GM12873 (cell line): Measurements from ENCODE around the gene NCKAP5.

Experiments
- TF ChIP-seq, protein P1 (sequence below): IDR thresholded peaks from 2 replicates; pipeline ENCODE4 v1.5.1; 2012; ENCODE audit warnings: low read depth, mild to moderate bottlenecking, moderate library complexity, low read length, control low read depth; ENCODE audit not compliant: insufficient read depth; ENCODE audit errors: missing control alignments

Gene NCKAP5

DNA sequence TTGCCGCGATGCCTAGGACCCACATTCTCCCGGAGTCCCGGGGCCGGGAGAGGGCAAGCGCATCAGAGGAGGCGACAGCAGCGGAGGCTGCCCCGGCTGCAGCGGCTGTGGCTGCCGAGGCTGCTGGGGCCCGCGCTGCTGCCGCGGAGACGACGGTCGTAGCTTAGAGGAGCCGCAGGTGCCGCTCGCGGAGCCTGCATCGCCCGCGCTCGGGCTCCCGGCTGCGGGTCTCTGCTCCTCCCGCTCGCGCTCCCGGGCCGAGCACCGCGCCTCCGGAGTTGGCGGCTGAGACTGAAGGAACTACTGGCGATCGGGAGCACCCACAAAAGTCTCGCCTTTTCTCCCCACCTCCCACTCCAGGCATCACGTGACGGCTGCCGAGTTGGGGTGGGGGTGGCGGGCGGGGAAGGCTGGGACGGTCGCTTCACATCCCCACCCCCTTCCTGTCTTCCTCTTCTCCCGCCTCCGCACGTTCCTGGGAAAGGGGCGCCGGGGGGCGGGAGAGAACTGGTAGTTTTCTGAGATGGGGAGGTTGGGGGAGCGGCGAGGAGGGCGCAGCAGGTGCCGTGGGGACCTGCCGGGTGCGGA is 898.3 kb downstream of the NCKAP5 start, which contains the start of gene LYPD1:
LYPD1 (minus strand) TSS at position 298 of the 588 bp plus-strand sequence; CDS start at position 25, 273 bp downstream.
- TF ChIP-seq, protein P1, sequence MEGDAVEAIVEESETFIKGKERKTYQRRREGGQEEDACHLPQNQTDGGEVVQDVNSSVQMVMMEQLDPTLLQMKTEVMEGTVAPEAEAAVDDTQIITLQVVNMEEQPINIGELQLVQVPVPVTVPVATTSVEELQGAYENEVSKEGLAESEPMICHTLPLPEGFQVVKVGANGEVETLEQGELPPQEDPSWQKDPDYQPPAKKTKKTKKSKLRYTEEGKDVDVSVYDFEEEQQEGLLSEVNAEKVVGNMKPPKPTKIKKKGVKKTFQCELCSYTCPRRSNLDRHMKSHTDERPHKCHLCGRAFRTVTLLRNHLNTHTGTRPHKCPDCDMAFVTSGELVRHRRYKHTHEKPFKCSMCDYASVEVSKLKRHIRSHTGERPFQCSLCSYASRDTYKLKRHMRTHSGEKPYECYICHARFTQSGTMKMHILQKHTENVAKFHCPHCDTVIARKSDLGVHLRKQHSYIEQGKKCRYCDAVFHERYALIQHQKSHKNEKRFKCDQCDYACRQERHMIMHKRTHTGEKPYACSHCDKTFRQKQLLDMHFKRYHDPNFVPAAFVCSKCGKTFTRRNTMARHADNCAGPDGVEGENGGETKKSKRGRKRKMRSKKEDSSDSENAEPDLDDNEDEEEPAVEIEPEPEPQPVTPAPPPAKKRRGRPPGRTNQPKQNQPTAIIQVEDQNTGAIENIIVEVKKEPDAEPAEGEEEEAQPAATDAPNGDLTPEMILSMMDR: no peak

DNA sequence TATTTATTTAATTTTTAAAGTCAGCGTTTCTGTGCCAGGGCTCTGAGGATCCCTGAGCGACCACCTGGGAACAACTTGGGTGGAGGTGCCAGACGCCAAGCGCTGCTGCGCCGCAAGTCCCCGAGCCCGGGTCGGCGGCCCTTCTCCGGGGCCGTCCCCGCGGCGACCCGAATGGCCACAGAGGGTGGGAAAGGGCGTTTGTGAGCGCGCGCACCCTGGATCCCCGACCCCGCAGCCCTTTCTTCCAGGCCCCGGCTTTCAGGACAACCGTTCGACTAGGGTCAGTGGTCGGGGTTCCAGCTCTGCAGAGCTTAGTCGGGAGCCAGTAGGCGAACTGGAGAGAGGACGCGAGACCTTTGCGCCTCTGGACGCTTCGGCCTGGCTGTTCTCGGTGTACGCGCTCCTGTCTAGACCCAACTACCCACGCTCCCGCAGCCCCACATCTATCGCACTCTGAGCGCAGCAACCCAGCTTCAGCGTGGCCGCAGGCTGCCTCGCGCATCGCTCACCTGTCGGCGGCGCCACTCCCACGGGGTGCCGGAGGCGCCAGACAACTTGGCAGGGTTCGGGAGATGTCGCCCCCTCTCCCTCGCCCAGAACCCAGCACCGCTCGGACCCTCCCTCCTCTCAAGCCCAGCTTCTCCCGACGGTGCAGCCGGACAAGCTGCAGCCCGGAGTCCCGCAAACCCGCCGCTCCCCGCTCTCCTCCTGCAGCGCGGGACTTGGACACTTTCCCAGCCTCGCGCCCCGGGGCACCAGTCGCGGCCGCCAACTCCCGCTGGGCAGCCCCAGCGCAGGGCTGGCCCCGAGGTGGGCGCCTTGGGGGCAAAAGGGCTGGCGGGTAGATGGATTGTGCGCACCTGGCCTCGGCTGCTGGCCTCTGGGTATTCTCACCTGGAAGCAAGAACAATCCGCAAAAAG is 899.0 kb downstream of the NCKAP5 start:
- TF ChIP-seq, protein P1: no peak

DNA sequence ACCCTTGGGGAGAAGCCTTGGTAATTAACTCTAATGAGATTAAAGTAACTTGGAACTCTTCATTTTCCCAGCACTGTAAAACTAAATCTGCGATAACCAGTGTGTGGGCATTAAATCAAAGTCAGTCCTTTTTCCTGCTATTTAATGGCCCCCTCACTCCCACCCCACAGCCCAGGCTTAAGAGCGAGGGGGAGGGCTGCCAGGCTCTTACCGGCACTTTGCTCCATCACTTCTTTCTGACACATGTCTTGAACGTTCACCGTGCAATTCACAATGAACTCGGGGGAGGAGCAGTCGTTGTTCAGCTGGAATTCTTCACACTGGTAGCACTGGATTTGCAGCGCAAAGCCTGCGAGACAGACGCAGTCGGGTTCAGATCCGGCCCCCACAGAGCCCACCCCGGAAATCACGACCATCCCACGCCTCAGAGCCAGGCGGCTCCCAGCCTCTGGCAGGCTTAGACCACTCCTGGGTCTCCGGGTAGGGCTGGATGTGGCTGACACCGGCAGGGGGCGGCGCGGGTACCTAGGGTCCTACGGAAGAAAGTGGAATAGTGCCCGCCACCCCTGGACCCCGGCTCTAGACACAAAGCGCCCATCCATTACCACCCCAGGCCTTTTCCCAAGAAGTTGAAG is 900.0 kb downstream of the NCKAP5 start:
- TF ChIP-seq, protein P1: no peak

DNA sequence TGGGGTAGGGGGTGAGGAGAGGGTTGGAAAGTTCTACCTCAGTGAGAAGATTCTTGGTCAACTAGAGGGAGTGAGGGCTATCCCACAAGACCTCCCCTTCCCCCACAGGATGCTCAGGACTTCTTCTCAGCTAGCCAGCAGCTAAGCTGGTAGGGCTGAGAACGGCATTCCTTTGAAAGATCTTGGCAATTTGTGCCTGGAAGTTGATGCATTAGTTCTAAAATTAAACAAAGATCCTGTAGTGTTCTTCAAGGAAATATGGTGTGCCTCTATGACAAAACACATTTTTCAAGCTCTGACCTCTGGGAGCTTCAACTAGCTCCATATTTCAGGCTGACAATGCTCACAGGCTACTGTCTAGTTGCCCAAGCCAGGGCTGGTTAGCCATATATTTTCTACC is 900.6 kb downstream of the NCKAP5 start:
- TF ChIP-seq, protein P1: no peak

DNA sequence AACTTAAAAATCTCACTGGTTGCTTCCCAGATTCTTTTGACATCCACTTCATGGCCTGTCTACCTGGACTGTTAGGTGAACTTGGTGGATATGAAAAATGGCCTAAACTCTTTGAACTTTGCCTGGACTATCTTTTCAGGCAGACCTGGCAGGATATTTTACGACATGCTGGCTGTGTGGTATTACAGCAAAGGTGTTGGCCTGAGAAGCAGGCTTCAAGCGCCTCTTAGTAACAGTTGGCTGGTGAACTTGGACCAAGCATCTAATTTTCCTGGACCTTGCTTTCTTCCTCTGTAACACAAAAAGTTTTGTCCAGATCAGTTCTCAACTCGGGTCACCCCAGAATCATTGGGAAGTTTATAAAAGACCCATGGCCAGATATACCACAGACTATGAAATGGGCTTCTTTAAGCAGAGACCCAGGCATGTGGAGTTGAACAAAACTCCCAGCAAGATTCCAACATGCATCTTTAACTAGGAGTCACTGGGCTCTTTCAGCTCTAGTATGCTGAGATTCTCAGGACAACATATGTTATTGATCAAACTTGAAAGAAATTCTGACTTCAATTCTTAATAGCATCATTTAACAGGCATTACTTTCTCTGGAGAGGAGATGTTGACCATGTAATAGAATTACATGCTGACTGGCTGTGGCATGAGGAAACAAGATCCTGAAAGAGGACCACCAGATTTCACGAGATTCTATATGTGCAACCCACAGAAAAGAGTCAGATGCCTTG is 902.7 kb downstream of the NCKAP5 start:
- TF ChIP-seq, protein P1: no peak

DNA sequence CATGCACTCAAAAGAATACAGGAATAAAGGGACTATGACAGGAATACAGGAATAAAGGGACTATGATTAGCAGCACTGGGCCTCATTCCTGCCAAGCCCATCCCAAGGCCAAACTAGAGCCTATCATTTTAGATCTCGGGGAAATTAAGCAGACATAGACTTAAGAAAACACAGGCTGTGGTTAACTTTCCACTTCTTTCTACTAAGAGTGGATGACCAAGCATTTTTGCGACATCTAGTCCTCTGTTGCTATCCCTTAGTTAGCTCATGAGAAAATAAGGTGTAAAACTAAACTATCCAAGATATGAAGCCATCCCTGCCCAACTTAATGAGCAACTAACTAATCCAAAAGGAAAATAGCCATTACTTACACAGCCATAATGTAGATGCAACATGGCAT is 904.2 kb downstream of the NCKAP5 start:
- TF ChIP-seq, protein P1: no peak
